Body of pancreas (tissue), 4 donors: ENCODE measurements around the gene KLHL26. TPM values are rescaled to one million over a fixed set of nuclear protein-coding genes. Genes with fewer than 3 reads are reported as not detected.
"Not testable (repeated sequence)": the region's sequence is repeated elsewhere in the genome, so short reads cannot be mapped to it uniquely, and the experiment has no call there.

ENCODE experiments used
- ATAC-seq: fragments of 150-250 bp; one replicate; pipeline ENCODE4 v1.9.1; 2016
- DNase-seq, 4 donors: peaks; one replicate each; pipeline ENCODE4 v3.0.0-alpha.2; 2019
- H3K27ac ChIP-seq, 4 donors: fragments of 200-600 bp; sonication (generic); 1 replicate in 3 of 4; 2 replicates in 1 of 4; pipeline versions ENCODE4 v1.5.1 to v1.6.1; 2016 to 2019; ENCODE audit warnings: mild to moderate bottlenecking in 1 of 4, mixed read lengths in 1 of 4, moderate library complexity in 1 of 4
- H3K27me3 ChIP-seq, 2 donors: fragments of 200-600 bp; sonication (generic); one replicate each; pipeline ENCODE4 v1.6.0; 2016; ENCODE audit warnings: mild to moderate bottlenecking in 1 of 2
- H3K36me3 ChIP-seq, 2 donors: fragments of 200-600 bp; sonication (generic); replicated peaks in 1 of 2; 2 replicates each; pipeline ENCODE4 v1.5.1; 2016; ENCODE audit warnings: low read depth in 2 of 2; ENCODE audit not compliant: insufficient read depth in 1 of 2
- H3K4me1 ChIP-seq: fragments of 200-600 bp; sonication (generic); one replicate; pipeline ENCODE4 v1.6.0; 2016
- H3K4me3 ChIP-seq, 2 donors: fragments of 200-600 bp; sonication (generic); 1 replicate in 1 of 2; 2 replicates in 1 of 2; pipeline ENCODE4 v1.5.1; 2016 to 2019
- H3K9me3 ChIP-seq, 3 donors: fragments of 200-600 bp; sonication (generic); 1 replicate in 2 of 3; 2 replicates in 1 of 3; pipeline ENCODE4 v1.5.1; 2016
- POLR2A ChIP-seq, 3 donors: fragments of 450-650 bp; IDR thresholded peaks; one replicate each; pipeline ENCODE4 v1.6.1; 2016; ENCODE audit warnings: antibody characterized with exemption in 3 of 3, mild to moderate bottlenecking in 2 of 3
- WGBS, 2 donors: methylation state at CpG; one replicate each; pipeline ENCODE4 v1.1.5; 2017; 5-methylcytosine and 5-hydroxymethylcytosine counted together
- intact Hi-C: fragments of 100-400 bp; cut with DNase I; formaldehyde crosslinking; loops from one replicate; pipeline ENCODE4 v1.15.1; 2023
- total RNA-seq, 2 donors: library from RNA; depleted of rRNA; stranded (reverse); fragments of >200 nt; gene quantifications; one replicate each; pipeline ENCODE4 v1.1.0, GENCODE V29; 2016
- TF ChIP-seq, protein P1 (sequence below), 7 experiments: fragments of 450-650 bp in 4 of 7; fragments of 200-600 bp in 3 of 7; sonication (generic) in 3 of 7; IDR thresholded peaks; one replicate each; pipeline ENCODE4 v1.5.1; 2016 to 2019; ENCODE audit warnings: antibody characterized with exemption in 7 of 7

KLHL26 gene
- total RNA-seq, 2 donors from 2014 or later = 3.6 to 8.9 TPM

- 7% methylated on average over 8 to 18 of the region's 21 CpGs for WGBS, 2 donors
- Histone ChIP-seq H3K9me3 (no peaks in the 10 kb centered on the region), H3K36me3 (no peaks in the 10 kb centered on the region), H3K4me3 (no peak overlapping the region), H3K4me1 (peaks cover 21% of the 10 kb centered on the region), H3K27me3 (peaks cover 0 to 15% of the 10 kb centered on the region in 2 donors), H3K27ac (no peak overlapping the region)
- intact Hi-C loops = loop anchor here (5.0 kb wide), 1 partner anchor 246 kb away; no protein-coding TSS in a partner anchor
- ATAC-seq = peak; percentile 69
- TF ChIP-seq POLR2A (IDR thresholded peaks at IDR 0.05) = no peak
- TF ChIP-seq, protein P1, sequence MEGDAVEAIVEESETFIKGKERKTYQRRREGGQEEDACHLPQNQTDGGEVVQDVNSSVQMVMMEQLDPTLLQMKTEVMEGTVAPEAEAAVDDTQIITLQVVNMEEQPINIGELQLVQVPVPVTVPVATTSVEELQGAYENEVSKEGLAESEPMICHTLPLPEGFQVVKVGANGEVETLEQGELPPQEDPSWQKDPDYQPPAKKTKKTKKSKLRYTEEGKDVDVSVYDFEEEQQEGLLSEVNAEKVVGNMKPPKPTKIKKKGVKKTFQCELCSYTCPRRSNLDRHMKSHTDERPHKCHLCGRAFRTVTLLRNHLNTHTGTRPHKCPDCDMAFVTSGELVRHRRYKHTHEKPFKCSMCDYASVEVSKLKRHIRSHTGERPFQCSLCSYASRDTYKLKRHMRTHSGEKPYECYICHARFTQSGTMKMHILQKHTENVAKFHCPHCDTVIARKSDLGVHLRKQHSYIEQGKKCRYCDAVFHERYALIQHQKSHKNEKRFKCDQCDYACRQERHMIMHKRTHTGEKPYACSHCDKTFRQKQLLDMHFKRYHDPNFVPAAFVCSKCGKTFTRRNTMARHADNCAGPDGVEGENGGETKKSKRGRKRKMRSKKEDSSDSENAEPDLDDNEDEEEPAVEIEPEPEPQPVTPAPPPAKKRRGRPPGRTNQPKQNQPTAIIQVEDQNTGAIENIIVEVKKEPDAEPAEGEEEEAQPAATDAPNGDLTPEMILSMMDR (IDR thresholded peaks at IDR 0.05) = no peak
- peak; percentile 68 to 85 (median 77) for DNase-seq
Measured at GRCh38 chr19:18596752-18597157, 40.1 kb upstream of the KLHL26 start.

GRCh38 chr19:18597809-18598660 is 38.8 kb upstream of the KLHL26 start:
- peaks cover 0 to 15% of the 10 kb centered on the region in 2 donors for H3K27me3 ChIP-seq
- ATAC-seq = no peak
- no peaks in the 10 kb centered on the region for H3K9me3 ChIP-seq
- H3K36me3 ChIP-seq = no peaks in the 10 kb centered on the region
- intact Hi-C loops = loop anchor here (5.0 kb wide), 1 partner anchor 244 kb away; no protein-coding TSS in a partner anchor
- TF ChIP-seq, protein P1 (IDR thresholded peaks at IDR 0.05) = no peak
- no peak for TF ChIP-seq POLR2A (IDR thresholded peaks at IDR 0.05)
- peaks cover 21% of the 10 kb centered on the region for H3K4me1 ChIP-seq
- no peak overlapping the region for H3K4me3 ChIP-seq
- WGBS, 2 donors = 33 to 59% methylated on average over 5 to 21 of the region's 25 CpGs
- H3K27ac ChIP-seq = no peak overlapping the region
- DNase-seq = no peak

GRCh38 chr19:18599485-18599884 is 37.3 kb upstream of the KLHL26 start:
- H3K27me3 ChIP-seq = peaks cover 0 to 15% of the 10 kb centered on the region in 2 donors

GRCh38 chr19:18600692-18601397 is 36.0 kb upstream of the KLHL26 start:
- H3K4me3 ChIP-seq, H3K27ac ChIP-seq, intact Hi-C loops, H3K36me3 ChIP-seq, ATAC-seq, H3K9me3 ChIP-seq, DNase-seq: not testable (repeated sequence)
- Histone ChIP-seq H3K27me3 (peaks cover 0 to 25% of the 10 kb centered on the region in 2 donors), H3K4me1 (peaks cover 11% of the 10 kb centered on the region)
- 92% methylated on average over 15 of the region's 15 CpGs for WGBS, 2 donors

More at GRCh38 chr19:18599485-18599884, 37.3 kb upstream of the KLHL26 start:
- no peaks in the 10 kb centered on the region for H3K9me3 ChIP-seq
- H3K4me3 ChIP-seq = no peak overlapping the region
- no peaks in the 10 kb centered on the region for H3K36me3 ChIP-seq
- no peak for DNase-seq
- H3K4me1 ChIP-seq = peaks cover 15% of the 10 kb centered on the region
- intact Hi-C loops = loop anchor here (5.0 kb wide), 1 partner anchor 243 kb away; no protein-coding TSS in a partner anchor
- H3K27ac ChIP-seq = no peak overlapping the region
- TF ChIP-seq, protein P1 (IDR thresholded peaks at IDR 0.05) = no peak
- no peak for TF ChIP-seq POLR2A (IDR thresholded peaks at IDR 0.05)
- ATAC-seq = no peak
- WGBS, 2 donors = 56 to 66% methylated on average over 10 to 19 of the region's 20 CpGs

GRCh38 chr19:18601875-18602274 is 35.0 kb upstream of the KLHL26 start:
- intact Hi-C loops = no loop called here
- WGBS, 2 donors = 73 to 88% methylated on average over 3 to 4 of the region's 4 CpGs
- Histone ChIP-seq H3K27me3 (peaks cover 0 to 25% of the 10 kb centered on the region in 2 donors), H3K36me3 (no peaks in the 10 kb centered on the region), H3K27ac (no peak overlapping the region), H3K9me3 (no peaks in the 10 kb centered on the region), H3K4me3 (no peak overlapping the region), H3K4me1 (peaks cover 10% of the 10 kb centered on the region)
- ATAC-seq (no peak), DNase-seq (no peak)
- TF ChIP-seq POLR2A (IDR thresholded peaks at IDR 0.05) = no peak
- TF ChIP-seq, protein P1 (IDR thresholded peaks at IDR 0.05) = no peak
